Measurements from ENCODE around the gene CARD14. TPM values are rescaled to one million over a fixed set of nuclear protein-coding genes. Genes with fewer than 3 reads are reported as not detected.

The CARD14 gene
- total and polyA plus RNA-seq, 2 donors (not counting 1 experiment from before 2014, with no cell fraction given), result not detected

DNA sequence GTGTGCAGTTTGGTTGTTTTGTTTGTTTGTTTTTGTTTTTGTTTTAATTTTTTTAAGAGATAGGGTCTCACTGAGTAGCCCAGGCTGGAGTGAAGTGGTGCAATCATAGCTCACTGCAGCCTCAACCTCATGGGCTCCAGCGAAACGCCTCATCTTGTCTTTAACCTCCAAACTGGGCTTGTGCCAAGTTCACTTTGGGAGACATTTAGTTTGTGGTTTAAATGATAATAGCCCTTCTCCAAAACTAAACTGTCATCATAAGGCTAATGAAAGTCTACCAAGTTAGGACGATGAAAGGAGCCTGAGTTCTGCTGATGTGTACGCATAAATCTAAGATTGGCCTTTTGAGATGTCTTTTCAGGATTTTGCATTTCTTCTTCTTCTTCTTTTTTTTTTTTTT, 6.5 kb upstream of the CARD14 start:
- intact Hi-C loops (cut with micrococcal nuclease), result no loop called here
- peaks cover 22% of the 10 kb centered on the region for H3K27me3 Mint-ChIP-seq

DNA sequence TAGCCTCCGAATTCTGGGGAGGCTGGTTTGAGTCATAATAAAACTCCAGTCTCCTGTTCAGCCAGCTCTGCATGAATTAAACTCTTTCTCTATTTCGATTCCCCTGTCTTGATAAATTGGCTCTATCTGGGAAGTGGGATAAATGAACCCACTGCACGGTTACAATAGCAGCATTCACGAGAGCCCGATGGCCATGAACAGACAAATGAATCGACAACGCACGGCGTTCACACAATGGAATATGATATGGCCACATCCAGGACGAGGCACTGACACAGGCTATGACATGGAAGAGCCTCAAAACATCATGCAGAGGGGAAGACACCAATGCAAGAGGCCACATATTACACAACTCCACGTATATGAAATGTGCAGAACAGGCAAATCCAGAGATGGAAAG, 5.6 kb upstream of the CARD14 start:
- TF ChIP-seq, protein P1, sequence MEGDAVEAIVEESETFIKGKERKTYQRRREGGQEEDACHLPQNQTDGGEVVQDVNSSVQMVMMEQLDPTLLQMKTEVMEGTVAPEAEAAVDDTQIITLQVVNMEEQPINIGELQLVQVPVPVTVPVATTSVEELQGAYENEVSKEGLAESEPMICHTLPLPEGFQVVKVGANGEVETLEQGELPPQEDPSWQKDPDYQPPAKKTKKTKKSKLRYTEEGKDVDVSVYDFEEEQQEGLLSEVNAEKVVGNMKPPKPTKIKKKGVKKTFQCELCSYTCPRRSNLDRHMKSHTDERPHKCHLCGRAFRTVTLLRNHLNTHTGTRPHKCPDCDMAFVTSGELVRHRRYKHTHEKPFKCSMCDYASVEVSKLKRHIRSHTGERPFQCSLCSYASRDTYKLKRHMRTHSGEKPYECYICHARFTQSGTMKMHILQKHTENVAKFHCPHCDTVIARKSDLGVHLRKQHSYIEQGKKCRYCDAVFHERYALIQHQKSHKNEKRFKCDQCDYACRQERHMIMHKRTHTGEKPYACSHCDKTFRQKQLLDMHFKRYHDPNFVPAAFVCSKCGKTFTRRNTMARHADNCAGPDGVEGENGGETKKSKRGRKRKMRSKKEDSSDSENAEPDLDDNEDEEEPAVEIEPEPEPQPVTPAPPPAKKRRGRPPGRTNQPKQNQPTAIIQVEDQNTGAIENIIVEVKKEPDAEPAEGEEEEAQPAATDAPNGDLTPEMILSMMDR (IDR thresholded peaks at IDR 0.05), result no peak
- TF ChIP-seq EZH2 (IDR thresholded peaks at IDR 0.05; ENCODE audit: borderline replicate concordance, insufficient read depth, low read depth, low read length, poor library complexity, severe bottlenecking), result no peak
- Mint-ChIP-seq H3K4me3 (no peak overlapping the region), H3K4me1 (no peaks in the 10 kb centered on the region), H3K27me3 (peaks cover 21% of the 10 kb centered on the region), H3K27ac (no peak overlapping the region), H3K9me3 (ENCODE audit: insufficient read depth) (no peaks in the 10 kb centered on the region)
- no peak overlapping the region for H3K4me3 ChIP-seq (ENCODE audit: control extremely low read depth in 1 of 5, extremely low read depth in 1 of 5, insufficient read depth in 1 of 5, low read depth in 2 of 5, low read length in 4 of 5)
- no peak overlapping the region for H2AFZ ChIP-seq (ENCODE audit: insufficient read depth, low read depth, low read length, poor library complexity, severe bottlenecking)
- H3K9me3 ChIP-seq (ENCODE audit: control extremely low read depth in 1 of 3, control insufficient read depth in 2 of 3, insufficient read depth in 1 of 3, low read length in 2 of 3), result peaks cover 0 to 1% (median 0%) of the 10 kb centered on the region in 3 donors
- H4K20me1 ChIP-seq (ENCODE audit: control insufficient read depth, insufficient read depth, low read length, poor library complexity, severe bottlenecking), result no peaks in the 10 kb centered on the region
- DNase-seq, result no peak
- peaks cover 0 to 11% (median 0%) of the 10 kb centered on the region in 4 experiments for H3K27me3 ChIP-seq (replicated peaks in 1 of 4; ENCODE audit: control extremely low read depth in 1 of 4, control insufficient read depth in 3 of 4, insufficient read depth in 4 of 4, low read length in 3 of 4)
- H3K4me2 ChIP-seq (replicated peaks; ENCODE audit: low read depth, low read length, poor library complexity, severe bottlenecking), result no peak overlapping the region
- no peaks in the 10 kb centered on the region for H3K36me3 ChIP-seq (replicated peaks in 1 of 2; ENCODE audit: control extremely low read depth in 1 of 2, control insufficient read depth in 1 of 2, extremely low read depth in 1 of 2, insufficient read depth in 2 of 2, low read length in 1 of 2)
- no peak overlapping the region for H3K27ac ChIP-seq (ENCODE audit: low read length in 2 of 2)
- no peak overlapping the region for H3K9ac ChIP-seq (ENCODE audit: low read length)
- WGBS (ENCODE audit: insufficient coverage), result 86% methylated on average over 5 of the region's 11 CpGs
- ChIA-PET CTCF (interaction anchor here (1.2 kb wide), 1 partner anchor 14 kb away, joined by 4 read pairs; no protein-coding TSS in a partner anchor), POLR2A (no interaction called here)
- no peaks in the 10 kb centered on the region for H3K4me1 ChIP-seq (ENCODE audit: control insufficient read depth in 2 of 2, insufficient read depth in 2 of 2, low read length in 2 of 2)
- ATAC-seq (ENCODE audit: low read depth), result no peak
- H3K79me2 ChIP-seq (ENCODE audit: control insufficient read depth, insufficient read depth, low read length), result no peaks in the 10 kb centered on the region
- intact Hi-C loops (cut with micrococcal nuclease), result no loop called here

More for the DNA sequence above, 6.5 kb upstream of the CARD14 start:
- POLR2A ChIA-PET, result no interaction called here
- no peaks in the 10 kb centered on the region for H3K9me3 Mint-ChIP-seq (ENCODE audit: insufficient read depth)
- H3K27me3 ChIP-seq (replicated peaks in 1 of 4; ENCODE audit: control extremely low read depth in 1 of 4, control insufficient read depth in 3 of 4, insufficient read depth in 4 of 4, low read length in 3 of 4), result peaks cover 0 to 6% (median 0%) of the 10 kb centered on the region in 4 experiments
- no peak for ATAC-seq (ENCODE audit: low read depth)
- H3K79me2 ChIP-seq (ENCODE audit: control insufficient read depth, insufficient read depth, low read length), result no peaks in the 10 kb centered on the region
- H3K27ac ChIP-seq (ENCODE audit: low read length in 2 of 2), result no peak overlapping the region
- no peaks in the 10 kb centered on the region for H3K9me3 ChIP-seq (ENCODE audit: control extremely low read depth in 1 of 3, control insufficient read depth in 2 of 3, insufficient read depth in 1 of 3, low read length in 2 of 3)
- WGBS (ENCODE audit: insufficient coverage), result no CpG with 5 or more reads among the region's 4 CpGs
- no peaks in the 10 kb centered on the region for H4K20me1 ChIP-seq (ENCODE audit: control insufficient read depth, insufficient read depth, low read length, poor library complexity, severe bottlenecking)
- H3K4me2 ChIP-seq (replicated peaks; ENCODE audit: low read depth, low read length, poor library complexity, severe bottlenecking), result no peak overlapping the region
- H3K4me1 Mint-ChIP-seq, result no peaks in the 10 kb centered on the region
- CTCF ChIA-PET, result no interaction called here
- H3K4me3 Mint-ChIP-seq, result no peak overlapping the region
- H3K4me3 ChIP-seq (ENCODE audit: control extremely low read depth in 1 of 5, extremely low read depth in 1 of 5, insufficient read depth in 1 of 5, low read depth in 2 of 5, low read length in 4 of 5), result no peak overlapping the region
- no peak for DNase-seq
- no peaks in the 10 kb centered on the region for H3K36me3 ChIP-seq (replicated peaks in 1 of 2; ENCODE audit: control extremely low read depth in 1 of 2, control insufficient read depth in 1 of 2, extremely low read depth in 1 of 2, insufficient read depth in 2 of 2, low read length in 1 of 2)
- H3K27ac Mint-ChIP-seq, result no peak overlapping the region
- H3K4me1 ChIP-seq (ENCODE audit: control insufficient read depth in 2 of 2, insufficient read depth in 2 of 2, low read length in 2 of 2), result no peaks in the 10 kb centered on the region
- H2AFZ ChIP-seq (ENCODE audit: insufficient read depth, low read depth, low read length, poor library complexity, severe bottlenecking), result no peak overlapping the region
- TF ChIP-seq EZH2 (IDR thresholded peaks at IDR 0.05; ENCODE audit: borderline replicate concordance, insufficient read depth, low read depth, low read length, poor library complexity, severe bottlenecking), result no peak
- TF ChIP-seq, protein P1 (IDR thresholded peaks at IDR 0.05), result no peak
- H3K9ac ChIP-seq (ENCODE audit: low read length), result no peak overlapping the region

Measured in B cell (primary cell).